Measurements from ENCODE around the gene AIG1.
"Not testable (repeated sequence)": the region's sequence is repeated elsewhere in the genome, so short reads cannot be mapped to it uniquely, and the experiment has no call there.

AIG1 gene

GRCh38 chr6:143160439-143161220 is 99.9 kb downstream of the AIG1 start:
- Histone ChIP-seq H3K9ac (ENCODE audit: low read length in 2 of 2) (no peak overlapping the region), H3K27me3 (ENCODE audit: control insufficient read depth in 1 of 2, insufficient read depth in 2 of 2, low read length in 2 of 2) (no peaks in the 10 kb centered on the region), H3K27ac (ENCODE audit: low read length) (no peak overlapping the region), H3K36me3 (ENCODE audit: control insufficient read depth in 2 of 2, insufficient read depth in 2 of 2, low read length in 2 of 2) (no peaks in the 10 kb centered on the region), H3K9me3 (ENCODE audit: control insufficient read depth in 2 of 2, low read length in 2 of 2) (no peaks in the 10 kb centered on the region), H3K4me3 (ENCODE audit: low read length in 2 of 2) (no peak overlapping the region), H3K4me1 (ENCODE audit: control insufficient read depth, insufficient read depth, low read length) (no peaks in the 10 kb centered on the region)

- Histone ChIP-seq H3K27me3 (ENCODE audit: control insufficient read depth in 1 of 2, insufficient read depth in 2 of 2, low read length in 2 of 2) (no peaks in the 10 kb centered on the region), H3K4me3 (ENCODE audit: low read length in 2 of 2) (no peak overlapping the region), H3K4me1 (ENCODE audit: control insufficient read depth, insufficient read depth, low read length) (no peaks in the 10 kb centered on the region), H3K9me3 (ENCODE audit: control insufficient read depth in 2 of 2, low read length in 2 of 2) (no peaks in the 10 kb centered on the region), H3K27ac (ENCODE audit: low read length) (no peak overlapping the region), H3K36me3 (ENCODE audit: control insufficient read depth in 2 of 2, insufficient read depth in 2 of 2, low read length in 2 of 2) (no peaks in the 10 kb centered on the region), H3K9ac (ENCODE audit: low read length in 2 of 2) (no peak overlapping the region)
These were observed 102.9 kb downstream of the AIG1 start for GRCh38 chr6:143163621-143164020.

DNA sequence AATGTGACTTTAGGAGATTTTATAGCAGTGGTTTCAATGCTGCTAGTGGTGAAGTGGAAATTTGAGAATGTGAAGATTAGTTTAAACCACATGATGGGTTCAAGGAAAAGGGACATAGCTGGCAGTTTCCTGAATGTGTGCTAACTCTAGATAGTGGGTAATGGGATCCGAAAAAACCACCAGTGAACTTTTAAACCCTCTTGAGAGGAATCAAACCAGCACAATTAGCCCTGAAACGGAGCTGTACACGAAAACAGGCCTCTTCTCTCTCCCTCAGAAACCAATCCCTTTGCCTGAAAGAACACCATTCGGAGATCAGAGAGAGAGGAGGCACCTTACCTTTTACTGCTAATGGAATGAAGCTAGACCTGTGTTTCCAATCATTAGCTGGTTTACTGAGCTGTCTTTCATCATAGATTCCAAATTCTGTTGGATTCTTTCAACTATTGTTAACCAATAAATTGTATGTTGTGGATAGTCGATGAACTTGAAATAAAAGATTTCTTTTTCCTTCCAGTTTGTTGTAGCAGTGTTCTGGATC is 103.9 kb downstream of the AIG1 start:
- Histone ChIP-seq H3K27me3 (ENCODE audit: control insufficient read depth in 1 of 2, insufficient read depth in 2 of 2, low read length in 2 of 2) (no peaks in the 10 kb centered on the region), H3K4me1 (ENCODE audit: control insufficient read depth, insufficient read depth, low read length) (no peaks in the 10 kb centered on the region), H3K27ac (ENCODE audit: low read length) (no peak overlapping the region), H3K4me3 (ENCODE audit: low read length in 2 of 2) (no peak overlapping the region), H3K9me3 (ENCODE audit: control insufficient read depth in 2 of 2, low read length in 2 of 2) (no peaks in the 10 kb centered on the region), H3K9ac (ENCODE audit: low read length in 2 of 2) (no peak overlapping the region), H3K36me3 (ENCODE audit: control insufficient read depth in 2 of 2, insufficient read depth in 2 of 2, low read length in 2 of 2) (no peaks in the 10 kb centered on the region)

DNA sequence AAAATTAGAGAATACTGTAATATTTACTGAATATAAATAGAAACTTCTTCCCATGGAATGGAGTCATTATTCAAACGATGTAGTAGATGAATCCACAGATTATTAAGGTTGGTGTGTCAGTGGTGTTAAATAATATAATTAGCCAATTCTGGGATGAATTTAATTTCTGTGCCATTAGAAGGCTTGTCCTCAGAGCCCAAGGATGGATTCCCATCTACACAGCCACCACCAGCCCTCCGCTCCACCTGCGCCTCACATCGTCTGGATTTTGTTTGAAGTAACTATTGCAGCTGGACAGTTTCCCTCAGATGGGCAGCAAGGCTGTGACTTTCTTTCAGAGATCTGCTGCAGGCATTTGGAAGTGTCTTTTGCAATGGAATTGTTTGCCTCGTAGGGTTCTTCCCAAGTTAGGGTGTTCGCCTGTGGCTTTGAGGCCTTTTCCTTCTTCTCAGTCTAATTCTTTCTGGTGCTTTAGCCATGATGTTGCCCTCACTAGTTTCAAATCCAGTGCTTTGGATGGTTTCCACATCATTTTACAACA is 104.7 kb downstream of the AIG1 start:
- H3K4me3 ChIP-seq (ENCODE audit: low read length in 2 of 2): no peak overlapping the region
- no peaks in the 10 kb centered on the region for H3K4me1 ChIP-seq (ENCODE audit: control insufficient read depth, insufficient read depth, low read length)
- H3K9ac ChIP-seq (ENCODE audit: low read length in 2 of 2): no peak overlapping the region
- no peak overlapping the region for H3K27ac ChIP-seq (ENCODE audit: low read length)
- H3K36me3 ChIP-seq (ENCODE audit: control insufficient read depth in 2 of 2, insufficient read depth in 2 of 2, low read length in 2 of 2): no peaks in the 10 kb centered on the region
- no peaks in the 10 kb centered on the region for H3K9me3 ChIP-seq (ENCODE audit: control insufficient read depth in 2 of 2, low read length in 2 of 2)
- no peaks in the 10 kb centered on the region for H3K27me3 ChIP-seq (ENCODE audit: control insufficient read depth in 1 of 2, insufficient read depth in 2 of 2, low read length in 2 of 2)

DNA sequence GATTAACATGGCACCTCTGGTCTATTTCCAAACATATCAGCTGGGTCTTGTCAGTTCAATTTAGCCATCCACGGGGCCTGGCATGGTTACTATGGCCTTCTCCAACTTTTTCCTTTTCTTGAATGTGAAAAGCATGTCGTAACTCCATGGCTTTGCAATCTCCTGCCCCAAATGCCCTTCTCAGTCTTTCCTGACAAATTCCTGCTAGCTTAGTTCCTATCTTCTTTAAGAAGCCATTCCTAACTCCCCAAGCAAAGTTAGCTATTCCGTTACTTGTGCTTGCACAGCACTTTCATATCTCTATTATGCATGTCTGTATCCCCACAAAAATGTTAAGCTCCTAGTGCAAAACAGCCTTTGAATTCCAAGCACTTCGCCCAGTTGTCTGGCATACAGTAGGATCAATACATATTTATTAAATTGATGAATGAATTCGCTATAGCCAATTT is 105.6 kb downstream of the AIG1 start:
- Histone ChIP-seq H3K9ac (ENCODE audit: low read length in 2 of 2) (no peak overlapping the region), H3K9me3 (ENCODE audit: control insufficient read depth in 2 of 2, low read length in 2 of 2) (no peaks in the 10 kb centered on the region), H3K27me3 (ENCODE audit: control insufficient read depth in 1 of 2, insufficient read depth in 2 of 2, low read length in 2 of 2) (no peaks in the 10 kb centered on the region), H3K36me3 (ENCODE audit: control insufficient read depth in 2 of 2, insufficient read depth in 2 of 2, low read length in 2 of 2) (no peaks in the 10 kb centered on the region), H3K4me3 (ENCODE audit: low read length in 2 of 2) (no peak overlapping the region), H3K4me1 (ENCODE audit: control insufficient read depth, insufficient read depth, low read length) (no peaks in the 10 kb centered on the region), H3K27ac (ENCODE audit: low read length) (no peak overlapping the region)

GRCh38 chr6:143167224-143167623 is 106.5 kb downstream of the AIG1 start:
- no peaks in the 10 kb centered on the region for H3K4me1 ChIP-seq (ENCODE audit: control insufficient read depth, insufficient read depth, low read length)
- H3K27me3 ChIP-seq (ENCODE audit: control insufficient read depth in 1 of 2, insufficient read depth in 2 of 2, low read length in 2 of 2): no peaks in the 10 kb centered on the region
- H3K9me3 ChIP-seq (ENCODE audit: control insufficient read depth in 2 of 2, low read length in 2 of 2): no peaks in the 10 kb centered on the region
- H3K4me3 ChIP-seq (ENCODE audit: low read length in 2 of 2): no peak overlapping the region
- H3K9ac ChIP-seq (ENCODE audit: low read length in 2 of 2): no peak overlapping the region
- H3K36me3 ChIP-seq (ENCODE audit: control insufficient read depth in 2 of 2, insufficient read depth in 2 of 2, low read length in 2 of 2): peaks cover 0 to 3% of the 10 kb centered on the region in 2 donors
- H3K27ac ChIP-seq (ENCODE audit: low read length): no peak overlapping the region

DNA sequence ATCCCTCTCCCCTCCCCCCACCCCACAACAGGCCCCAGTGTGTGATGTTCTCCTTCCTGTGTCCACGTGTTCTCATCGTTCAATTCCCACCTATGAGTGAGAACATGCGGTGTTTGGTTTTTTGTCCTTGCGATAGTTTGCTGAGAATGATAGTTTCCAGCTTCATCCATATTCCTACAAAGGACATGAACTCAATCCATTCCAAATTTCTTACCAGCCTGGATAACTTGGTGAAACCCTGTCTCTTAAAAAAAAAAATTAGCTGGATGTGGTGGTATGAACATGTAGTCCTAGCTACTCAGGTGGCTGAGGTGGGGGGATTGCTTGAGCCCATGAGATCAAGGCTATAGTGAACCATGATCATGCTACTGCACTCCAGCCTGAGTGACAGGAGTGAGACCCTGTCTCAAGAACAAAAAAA is 107.7 kb downstream of the AIG1 start:
- not testable (repeated sequence) for H3K4me3 ChIP-seq (ENCODE audit: low read length in 2 of 2)

GRCh38 chr6:143169440-143169839 is 108.8 kb downstream of the AIG1 start:
- no peaks in the 10 kb centered on the region for H3K27me3 ChIP-seq (ENCODE audit: control insufficient read depth in 1 of 2, insufficient read depth in 2 of 2, low read length in 2 of 2)
- H3K9me3 ChIP-seq (ENCODE audit: control insufficient read depth in 2 of 2, low read length in 2 of 2): no peaks in the 10 kb centered on the region
- H3K4me1 ChIP-seq (ENCODE audit: control insufficient read depth, insufficient read depth, low read length): no peaks in the 10 kb centered on the region
- no peak overlapping the region for H3K27ac ChIP-seq (ENCODE audit: low read length)
- no peak overlapping the region for H3K4me3 ChIP-seq (ENCODE audit: low read length in 2 of 2)
- H3K9ac ChIP-seq (ENCODE audit: low read length in 2 of 2): no peak overlapping the region
- H3K36me3 ChIP-seq (ENCODE audit: control insufficient read depth in 2 of 2, insufficient read depth in 2 of 2, low read length in 2 of 2): peaks cover 0 to 3% of the 10 kb centered on the region in 2 donors

More for the DNA sequence above, 107.7 kb downstream of the AIG1 start:
- H3K36me3 ChIP-seq (ENCODE audit: control insufficient read depth in 2 of 2, insufficient read depth in 2 of 2, low read length in 2 of 2); H3K27me3 ChIP-seq (ENCODE audit: control insufficient read depth in 1 of 2, insufficient read depth in 2 of 2, low read length in 2 of 2); H3K27ac ChIP-seq (ENCODE audit: low read length); H3K4me1 ChIP-seq (ENCODE audit: control insufficient read depth, insufficient read depth, low read length); H3K9ac ChIP-seq (ENCODE audit: low read length in 2 of 2); H3K9me3 ChIP-seq (ENCODE audit: control insufficient read depth in 2 of 2, low read length in 2 of 2): not testable (repeated sequence)

GRCh38 chr6:143174516-143174915 is 113.8 kb downstream of the AIG1 start:
- no peak overlapping the region for H3K27ac ChIP-seq (ENCODE audit: low read length)
- H3K4me3 ChIP-seq (ENCODE audit: low read length in 2 of 2): no peak overlapping the region
- H3K9me3 ChIP-seq (ENCODE audit: control insufficient read depth in 2 of 2, low read length in 2 of 2): no peaks in the 10 kb centered on the region
- peaks cover 2% of the 10 kb centered on the region for H3K4me1 ChIP-seq (ENCODE audit: control insufficient read depth, insufficient read depth, low read length)
- no peaks in the 10 kb centered on the region for H3K27me3 ChIP-seq (ENCODE audit: control insufficient read depth in 1 of 2, insufficient read depth in 2 of 2, low read length in 2 of 2)
- H3K9ac ChIP-seq (ENCODE audit: low read length in 2 of 2): no peak overlapping the region
- peaks cover 0 to 5% of the 10 kb centered on the region in 2 donors for H3K36me3 ChIP-seq (ENCODE audit: control insufficient read depth in 2 of 2, insufficient read depth in 2 of 2, low read length in 2 of 2)

DNA sequence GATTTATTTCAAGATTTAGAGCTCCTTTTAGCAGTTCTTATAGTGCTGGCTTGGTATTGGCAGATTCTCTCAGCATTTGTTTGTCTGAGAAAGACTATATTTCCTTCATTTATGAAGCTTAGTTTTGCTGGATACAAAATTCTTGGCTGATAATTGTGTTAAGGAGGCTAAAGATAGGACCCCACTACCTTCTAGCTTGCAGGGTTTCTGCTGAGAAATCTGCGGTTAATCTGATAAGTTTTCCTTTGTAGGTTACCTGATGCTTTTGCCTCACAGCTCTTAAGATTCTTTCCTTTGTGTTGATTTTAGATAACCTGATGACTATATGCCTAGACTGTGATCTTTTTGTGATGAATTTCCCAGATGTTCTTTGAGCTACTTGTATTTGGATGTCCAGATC is 114.3 kb downstream of the AIG1 start:
- Histone ChIP-seq H3K9me3 (ENCODE audit: control insufficient read depth in 2 of 2, low read length in 2 of 2) (no peaks in the 10 kb centered on the region), H3K4me1 (ENCODE audit: control insufficient read depth, insufficient read depth, low read length) (peaks cover 2% of the 10 kb centered on the region), H3K27me3 (ENCODE audit: control insufficient read depth in 1 of 2, insufficient read depth in 2 of 2, low read length in 2 of 2) (no peaks in the 10 kb centered on the region), H3K4me3 (ENCODE audit: low read length in 2 of 2) (no peak overlapping the region), H3K9ac (ENCODE audit: low read length in 2 of 2) (no peak overlapping the region), H3K36me3 (ENCODE audit: control insufficient read depth in 2 of 2, insufficient read depth in 2 of 2, low read length in 2 of 2) (peaks cover 0 to 5% of the 10 kb centered on the region in 2 donors), H3K27ac (ENCODE audit: low read length) (no peak overlapping the region)
